Measurements from ENCODE around the gene SHMT2.

- TF ChIP-seq, protein P1, sequence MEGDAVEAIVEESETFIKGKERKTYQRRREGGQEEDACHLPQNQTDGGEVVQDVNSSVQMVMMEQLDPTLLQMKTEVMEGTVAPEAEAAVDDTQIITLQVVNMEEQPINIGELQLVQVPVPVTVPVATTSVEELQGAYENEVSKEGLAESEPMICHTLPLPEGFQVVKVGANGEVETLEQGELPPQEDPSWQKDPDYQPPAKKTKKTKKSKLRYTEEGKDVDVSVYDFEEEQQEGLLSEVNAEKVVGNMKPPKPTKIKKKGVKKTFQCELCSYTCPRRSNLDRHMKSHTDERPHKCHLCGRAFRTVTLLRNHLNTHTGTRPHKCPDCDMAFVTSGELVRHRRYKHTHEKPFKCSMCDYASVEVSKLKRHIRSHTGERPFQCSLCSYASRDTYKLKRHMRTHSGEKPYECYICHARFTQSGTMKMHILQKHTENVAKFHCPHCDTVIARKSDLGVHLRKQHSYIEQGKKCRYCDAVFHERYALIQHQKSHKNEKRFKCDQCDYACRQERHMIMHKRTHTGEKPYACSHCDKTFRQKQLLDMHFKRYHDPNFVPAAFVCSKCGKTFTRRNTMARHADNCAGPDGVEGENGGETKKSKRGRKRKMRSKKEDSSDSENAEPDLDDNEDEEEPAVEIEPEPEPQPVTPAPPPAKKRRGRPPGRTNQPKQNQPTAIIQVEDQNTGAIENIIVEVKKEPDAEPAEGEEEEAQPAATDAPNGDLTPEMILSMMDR (IDR thresholded peaks at IDR 0.05) = no peak
- no peak for TF ChIP-seq POLR2A (IDR thresholded peaks at IDR 0.05)
These were observed 5.7 kb downstream of the SHMT2 start for GRCh38 chr12:57235017-57235727.
